HG03521 (cell line): ENCODE measurements around the gene SEC61B.
A peak's percentile ranks its signal among the peaks of the same experiment; 100 is the strongest.
"Not testable (repeated sequence)": the region's sequence is repeated elsewhere in the genome, so short reads cannot be mapped to it uniquely, and the experiment has no call there.

Experiments used
- ATAC-seq: cut with Tn5 transposase; IDR thresholded peaks from one replicate; pipeline ENCODE4 v1.9.1; 2021; ENCODE audit warnings: mild to moderate bottlenecking, moderate library complexity; ENCODE audit not compliant: unreplicated experiment

Gene SEC61B

GRCh38 chr9:99235926-99236634 lies 14.0 kb downstream of the SEC61B start:
- peak; percentile 94 for ATAC-seq

GRCh38 chr9:99237356-99237755 lies 15.3 kb downstream of the SEC61B start:
- no peak for ATAC-seq

- not testable (repeated sequence) for ATAC-seq
Measured at GRCh38 chr9:99237849-99238248, 15.8 kb downstream of the SEC61B start.

- no peak for ATAC-seq
Measured at GRCh38 chr9:99238331-99238730, 16.2 kb downstream of the SEC61B start.

- ATAC-seq, result no peak
Measured at GRCh38 chr9:99239341-99240060, 17.4 kb downstream of the SEC61B start.

GRCh38 chr9:99241106-99241505 lies 19.0 kb downstream of the SEC61B start:
- no peak for ATAC-seq

GRCh38 chr9:99244344-99245260 lies 22.5 kb downstream of the SEC61B start:
- ATAC-seq, result peak; percentile 96

GRCh38 chr9:99249619-99250018 lies 27.5 kb downstream of the SEC61B start:
- no peak for ATAC-seq

- no peak for ATAC-seq
Measured at GRCh38 chr9:99251157-99251556, 29.1 kb downstream of the SEC61B start.

GRCh38 chr9:99253134-99253533 lies 31.1 kb downstream of the SEC61B start:
- peak; percentile 42 for ATAC-seq

GRCh38 chr9:99253772-99254431 lies 31.8 kb downstream of the SEC61B start:
- peak; percentile 76 for ATAC-seq

- ATAC-seq, result no peak
Measured at GRCh38 chr9:99255651-99256050, 33.6 kb downstream of the SEC61B start.

- no peak for ATAC-seq
Measured at GRCh38 chr9:99257723-99258389, 35.8 kb downstream of the SEC61B start.

GRCh38 chr9:99259231-99259918 lies 37.3 kb downstream of the SEC61B start:
- peak; percentile 55 for ATAC-seq

- no peak for ATAC-seq
Measured at GRCh38 chr9:99261923-99262322, 39.8 kb downstream of the SEC61B start.

GRCh38 chr9:99262949-99263418 lies 40.9 kb downstream of the SEC61B start:
- ATAC-seq, result peak; percentile 32

- no peak for ATAC-seq
Measured at GRCh38 chr9:99264070-99264680, 42.1 kb downstream of the SEC61B start.

- ATAC-seq, result no peak
Measured at GRCh38 chr9:99265691-99266090, 43.6 kb downstream of the SEC61B start.
